D721Med (cell line): Measurements from ENCODE around the gene DAB2IP.

Experiments used
- DNase-seq: peaks from one replicate; pipeline ENCODE4 v3.0.0; 2011; ENCODE audit warnings: low spot score; ENCODE audit not compliant: insufficient read length
- FAIRE-seq: peaks from 2 replicates; lab custom pipeline; 2011; peaks lifted over from hg19 to GRCh38; lab: Jason Lieb, UNC
- TF ChIP-seq, protein P1 (sequence below): IDR thresholded peaks from 2 replicates; pipeline ENCODE4 v1.5.1; 2012; ENCODE audit warnings: mild to moderate bottlenecking, control low read depth; ENCODE audit not compliant: insufficient read depth; ENCODE audit errors: missing control alignments

Gene DAB2IP

DNA sequence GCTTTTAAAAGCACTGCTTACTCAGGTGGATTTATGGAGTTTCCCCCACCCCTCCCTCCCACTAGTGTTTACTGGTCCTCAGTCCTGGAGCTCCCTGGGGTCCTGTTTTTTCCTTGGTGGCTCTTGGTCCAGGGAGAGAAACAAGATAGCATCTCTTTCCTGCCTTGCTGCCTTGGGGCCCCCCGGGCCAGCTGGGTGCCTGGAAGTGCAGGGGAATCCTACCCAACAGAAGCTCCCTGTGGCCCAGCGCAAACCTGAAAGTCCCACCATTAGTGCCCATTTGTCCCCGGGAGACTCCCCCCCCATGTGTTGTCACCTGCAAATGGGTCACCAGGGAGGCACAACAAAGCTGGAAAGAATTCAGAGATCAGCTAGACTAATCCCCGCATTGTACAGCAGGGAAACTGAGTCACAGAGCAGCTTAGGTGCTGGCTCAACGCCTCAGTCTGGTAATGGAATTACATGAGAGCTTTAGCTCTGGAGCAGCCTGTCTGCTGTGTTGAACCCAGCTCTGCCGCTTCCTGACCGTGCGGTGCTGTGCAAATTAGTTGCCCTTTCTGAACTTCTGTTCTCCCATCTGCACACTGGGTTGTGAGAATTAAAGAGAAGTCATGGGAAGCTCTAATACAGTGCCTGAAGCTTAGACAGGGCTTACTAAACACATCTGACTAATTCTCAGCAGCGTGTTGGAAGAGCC is 38.2 kb downstream of the DAB2IP start:
- DNase-seq (no peak), FAIRE-seq (no peak)
- TF ChIP-seq, protein P1, sequence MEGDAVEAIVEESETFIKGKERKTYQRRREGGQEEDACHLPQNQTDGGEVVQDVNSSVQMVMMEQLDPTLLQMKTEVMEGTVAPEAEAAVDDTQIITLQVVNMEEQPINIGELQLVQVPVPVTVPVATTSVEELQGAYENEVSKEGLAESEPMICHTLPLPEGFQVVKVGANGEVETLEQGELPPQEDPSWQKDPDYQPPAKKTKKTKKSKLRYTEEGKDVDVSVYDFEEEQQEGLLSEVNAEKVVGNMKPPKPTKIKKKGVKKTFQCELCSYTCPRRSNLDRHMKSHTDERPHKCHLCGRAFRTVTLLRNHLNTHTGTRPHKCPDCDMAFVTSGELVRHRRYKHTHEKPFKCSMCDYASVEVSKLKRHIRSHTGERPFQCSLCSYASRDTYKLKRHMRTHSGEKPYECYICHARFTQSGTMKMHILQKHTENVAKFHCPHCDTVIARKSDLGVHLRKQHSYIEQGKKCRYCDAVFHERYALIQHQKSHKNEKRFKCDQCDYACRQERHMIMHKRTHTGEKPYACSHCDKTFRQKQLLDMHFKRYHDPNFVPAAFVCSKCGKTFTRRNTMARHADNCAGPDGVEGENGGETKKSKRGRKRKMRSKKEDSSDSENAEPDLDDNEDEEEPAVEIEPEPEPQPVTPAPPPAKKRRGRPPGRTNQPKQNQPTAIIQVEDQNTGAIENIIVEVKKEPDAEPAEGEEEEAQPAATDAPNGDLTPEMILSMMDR = no peak

GRCh38 chr9:121690316-121690715 is 38.9 kb downstream of the DAB2IP start:
- FAIRE-seq = no peak
- DNase-seq = no peak
- TF ChIP-seq, protein P1 = no peak

GRCh38 chr9:121690766-121691165 is 39.3 kb downstream of the DAB2IP start:
- DNase-seq (no peak), FAIRE-seq (no peak)
- TF ChIP-seq, protein P1 = no peak

DNA sequence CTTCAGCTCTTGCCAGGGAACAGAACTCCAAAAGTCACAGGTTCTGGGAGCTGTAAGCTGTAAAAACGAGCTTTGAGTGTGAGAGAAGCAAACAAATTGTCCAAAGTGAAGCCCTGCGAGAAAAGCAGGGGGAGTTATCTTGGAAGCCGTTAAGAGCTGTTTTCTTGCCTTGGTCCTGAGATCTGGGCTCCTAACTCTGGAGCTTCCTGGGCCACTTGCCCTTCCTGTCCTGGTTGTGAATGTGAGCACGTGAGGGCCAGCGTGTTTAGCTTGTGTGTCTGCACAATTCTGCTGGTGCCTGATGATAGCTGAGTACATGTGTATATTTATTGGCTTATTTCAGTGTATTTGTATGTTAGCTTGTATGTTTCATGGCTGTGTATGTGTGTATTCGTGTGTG is 40.5 kb downstream of the DAB2IP start:
- TF ChIP-seq, protein P1 = no peak
- DNase-seq = no peak
- no peak for FAIRE-seq

- DNase-seq = no peak
- TF ChIP-seq, protein P1 = no peak
These were observed 41.4 kb downstream of the DAB2IP start for GRCh38 chr9:121692606-121693387.

GRCh38 chr9:121693388-121693670 is 41.9 kb downstream of the DAB2IP start:
- FAIRE-seq = no peak
- DNase-seq = no peak
- TF ChIP-seq, protein P1 = no peak

More at GRCh38 chr9:121692606-121693387, 41.4 kb downstream of the DAB2IP start:
- no peak for FAIRE-seq

DNA sequence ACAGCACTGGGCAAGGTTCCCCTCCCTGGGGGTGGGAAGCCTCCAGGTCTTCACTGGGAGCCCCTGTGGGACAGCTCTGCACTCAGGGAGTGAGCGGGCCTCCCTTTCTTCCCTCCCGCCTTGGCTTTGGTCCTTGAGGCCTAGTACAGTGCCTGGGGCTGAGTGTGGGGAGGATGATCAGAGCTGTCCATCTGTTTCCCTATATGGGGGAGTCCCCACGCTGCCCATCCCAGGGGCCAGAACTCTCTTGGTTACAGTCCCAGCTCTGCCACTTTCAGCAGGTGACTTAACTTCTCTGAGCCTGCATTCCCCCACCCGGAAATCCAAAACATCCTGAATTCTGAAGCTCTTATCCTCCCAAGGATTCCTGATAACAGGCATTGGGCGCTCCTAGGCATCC is 42.6 kb downstream of the DAB2IP start:
- TF ChIP-seq, protein P1 = no peak
- FAIRE-seq (no peak), DNase-seq (no peak)
